Liver (tissue), 9 donors: ENCODE measurements around the gene ZNF398. TPM values are rescaled to one million over a fixed set of nuclear protein-coding genes. Genes with fewer than 3 reads are reported as not detected.
A peak's percentile ranks its signal among the peaks of the same experiment; 100 is the strongest.

Source experiments
- DNase-seq: peaks from one replicate; pipeline ENCODE4 v3.0.0-alpha.2; 2017; ENCODE audit warnings: low spot score
- H3K27ac ChIP-seq, 2 donors: one replicate each; pipeline ENCODE4 v1.7.0; 2013; ENCODE audit warnings: inconsistent platforms in 2 of 2, low read length in 2 of 2, control low read depth in 1 of 2, low read depth in 1 of 2, mild to moderate bottlenecking in 1 of 2
- H3K27me3 ChIP-seq, 4 donors: one replicate each; pipeline versions ENCODE4 v1.6.1 to v1.7.0; 2013; ENCODE audit warnings: low read length in 3 of 4, inconsistent platforms in 1 of 4, mild to moderate bottlenecking in 1 of 4, moderate library complexity in 1 of 4; ENCODE audit not compliant: control insufficient read depth in 4 of 4, insufficient read depth in 4 of 4
- H3K36me3 ChIP-seq, 4 donors: one replicate each; pipeline versions ENCODE4 v1.6.1 to v1.7.0; 2013; ENCODE audit warnings: low read length in 3 of 4, mild to moderate bottlenecking in 3 of 4, low read depth in 1 of 4, moderate library complexity in 1 of 4; ENCODE audit not compliant: control insufficient read depth in 4 of 4, insufficient read depth in 3 of 4
- H3K4me1 ChIP-seq, 4 donors: one replicate each; pipeline versions ENCODE4 v1.6.1 to v1.7.0; 2013; ENCODE audit warnings: low read length in 3 of 4, mild to moderate bottlenecking in 3 of 4, moderate library complexity in 1 of 4; ENCODE audit not compliant: control insufficient read depth in 4 of 4, insufficient read depth in 4 of 4
- H3K4me3 ChIP-seq, 3 donors: one replicate each; pipeline versions ENCODE4 v1.6.1 to v1.7.0; 2013; ENCODE audit warnings: low read length in 3 of 3, control low read depth in 1 of 3, low read depth in 1 of 3, mild to moderate bottlenecking in 1 of 3
- H3K9ac ChIP-seq, 2 donors: one replicate each; pipeline ENCODE4 v1.7.0; 2013; ENCODE audit warnings: low read length in 2 of 2, mild to moderate bottlenecking in 2 of 2, moderate library complexity in 2 of 2, control low read depth in 1 of 2, low read depth in 1 of 2
- H3K9me3 ChIP-seq, 4 donors: one replicate each; pipeline versions ENCODE4 v1.6.1 to v1.7.0; 2013; ENCODE audit warnings: low read length in 3 of 4; ENCODE audit not compliant: control insufficient read depth in 4 of 4
- ATF3 ChIP-seq: IDR thresholded peaks from 2 replicates; pipeline ENCODE4 v1.6.1; 2016; ENCODE audit warnings: antibody characterized with exemption
- CTCF ChIP-seq: fragments of 150-350 bp; IDR thresholded peaks from 2 replicates; pipeline ENCODE4 v1.5.1; 2017; ENCODE audit warnings: improper control_type of control experiment, low read depth, low read length; ENCODE audit not compliant: missing input control
- FOXA2 ChIP-seq: IDR thresholded peaks from 2 replicates; pipeline ENCODE4 v1.6.1; 2016; ENCODE audit warnings: antibody characterized with exemption
- HNF4A ChIP-seq, 2 donors: conservative IDR thresholded peaks; 2 replicates each; pipeline ENCODE4 v1.6.1; 2016; ENCODE audit warnings: antibody characterized with exemption in 2 of 2, mild to moderate bottlenecking in 2 of 2
- HNF4G ChIP-seq: IDR thresholded peaks from 2 replicates; pipeline ENCODE4 v1.6.1; 2016; ENCODE audit warnings: antibody characterized with exemption
- MAX ChIP-seq: IDR thresholded peaks from 2 replicates; pipeline ENCODE4 v1.6.1; 2016; ENCODE audit warnings: antibody characterized with exemption
- NR2F2 ChIP-seq: IDR thresholded peaks from 2 replicates; pipeline ENCODE4 v1.6.1; 2016; ENCODE audit warnings: antibody characterized with exemption
- RAD21 ChIP-seq, 2 donors: IDR thresholded peaks; 2 replicates each; pipeline ENCODE4 v1.6.1; 2016; ENCODE audit warnings: antibody characterized with exemption in 2 of 2, mild to moderate bottlenecking in 2 of 2
- REST ChIP-seq: IDR thresholded peaks from 2 replicates; pipeline ENCODE4 v1.6.1; 2016; ENCODE audit warnings: antibody characterized with exemption, mild to moderate bottlenecking
- RXRA ChIP-seq, 2 donors: IDR thresholded peaks; 2 replicates each; pipeline ENCODE4 v1.6.1; 2017 to 2018; ENCODE audit warnings: antibody characterized with exemption in 2 of 2, mild to moderate bottlenecking in 1 of 2
- SP1 ChIP-seq: IDR thresholded peaks from 2 replicates; pipeline ENCODE4 v1.6.1; 2018; ENCODE audit warnings: antibody characterized with exemption, mild to moderate bottlenecking
- TAF1 ChIP-seq: conservative IDR thresholded peaks from 2 replicates; pipeline ENCODE4 v1.6.1; 2016; ENCODE audit warnings: antibody characterized with exemption, mild to moderate bottlenecking
- YY1 ChIP-seq: IDR thresholded peaks from 2 replicates; pipeline ENCODE4 v1.6.1; 2016; ENCODE audit warnings: antibody characterized with exemption, mild to moderate bottlenecking
- ZBTB33 ChIP-seq: IDR thresholded peaks from 2 replicates; pipeline ENCODE4 v1.6.1; 2016; ENCODE audit warnings: antibody characterized with exemption
- WGBS: extraction: QIAGEN DNeasy Blood & Tissue Kit; methylation state at CpG from one replicate; pipeline ENCODE4 v1.1.7; 2013; 5-methylcytosine and 5-hydroxymethylcytosine counted together
- polyA plus RNA-seq, 2 donors: library from polyadenylated mRNA; stranded (reverse) in 1 of 2; unstranded in 1 of 2; fragments of 200-250 nt in 1 of 2; fragments of >200 nt in 1 of 2; fragmentation: Nextera tagmentation in 1 of 2; extraction: Ambion mirVana in 1 of 2; gene quantifications; one replicate each; pipeline versions ENCODE4 v1.2.1 to v1.2.3, GENCODE V29; 2013 to 2015
- total RNA-seq, 2 donors: library from RNA; depleted of rRNA; stranded (reverse); fragments of >200 nt; gene quantifications; one replicate each; pipeline ENCODE4 v1.2.3, GENCODE V29; 2014
- donor health status: healthy.
- donor health status: healthy.
- donor health status: healthy.
- donor health status: healthy.
- donor health status: healthy.

ZNF398 gene
- total and polyA plus RNA-seq, 4 donors, result 1.5 to 7.8 (median 4.5) TPM

GRCh38 chr7:149205690-149206381 is 58.6 kb downstream of the ZNF398 start:
- Histone ChIP-seq H3K9ac (no peak overlapping the region), H3K27ac (no peak overlapping the region), H3K27me3 (no peaks in the 10 kb centered on the region), H3K4me3 (no peak overlapping the region), H3K9me3 (no peaks in the 10 kb centered on the region), H3K36me3 (peaks cover 22 to 74% (median 51%) of the 10 kb centered on the region in 4 donors), H3K4me1 (no peaks in the 10 kb centered on the region)
- no peak for TF ChIP-seq YY1
- TF ChIP-seq HNF4G, result no peak
- TF ChIP-seq ATF3, result no peak
- TF ChIP-seq RAD21 (IDR thresholded peaks at IDR 0.05), result no peak
- no peak for TF ChIP-seq MAX
- no peak for TF ChIP-seq CTCF
- WGBS, result 75% methylated on average over 18 of the region's 18 CpGs
- no peak for DNase-seq

- Histone ChIP-seq H3K9me3 (no peaks in the 10 kb centered on the region), H3K4me3 (no peak overlapping the region), H3K4me1 (no peaks in the 10 kb centered on the region), H3K36me3 (peaks cover 22 to 80% (median 56%) of the 10 kb centered on the region in 4 donors), H3K27ac (no peak overlapping the region), H3K9ac (no peak overlapping the region), H3K27me3 (no peaks in the 10 kb centered on the region)
- no peak for DNase-seq
- TF ChIP-seq SP1 (no peak), HNF4G (no peak)
- WGBS, result 89% methylated on average over 35 of the region's 35 CpGs
Measured at GRCh38 chr7:149207324-149208035, 60.2 kb downstream of the ZNF398 start.

GRCh38 chr7:149209518-149210269 is 62.4 kb downstream of the ZNF398 start:
- 74% methylated on average over 7 of the region's 7 CpGs for WGBS
- Histone ChIP-seq H3K27me3 (no peaks in the 10 kb centered on the region), H3K4me1 (no peaks in the 10 kb centered on the region), H3K9me3 (no peaks in the 10 kb centered on the region), H3K9ac (no peak overlapping the region), H3K36me3 (peaks cover 21 to 81% (median 61%) of the 10 kb centered on the region in 4 donors), H3K4me3 (no peak overlapping the region), H3K27ac (no peak overlapping the region)
- peak; percentile 46 for DNase-seq
- TF ChIP-seq RAD21 (IDR thresholded peaks at IDR 0.05) (peak in 1 of 2 donors; percentile 57), FOXA2 (no peak), ATF3 (no peak), REST (no peak), RXRA (IDR thresholded peaks at IDR 0.05) (no peak), HNF4A (conservative IDR thresholded peaks at IDR 0.05) (no peak), HNF4G (no peak), MAX (no peak), NR2F2 (no peak), ZBTB33 (no peak), TAF1 (no peak)
